C4-2B (cell line): ENCODE measurements around the gene SLC35D2.

Experiments
- H3K27ac ChIP-seq: fragments of 450-650 bp; 2 replicates; pipeline ENCODE4 v1.5.1; 2017
- CTCF ChIP-seq: fragments of 450-650 bp; conservative IDR thresholded peaks from 2 replicates; pipeline ENCODE4 v1.5.1; 2017; ENCODE audit warnings: mild to moderate bottlenecking
- ZFX ChIP-seq: fragments of 450-650 bp; IDR thresholded peaks from 2 replicates; pipeline ENCODE4 v1.6.1; 2017

The SLC35D2 gene

GRCh38 chr9:96383165-96383942, at the start of gene SLC35D2:
SLC35D2 (minus strand) TSS chr9:96383711; CDS start chr9:96383634, 77 bp downstream.
- peak within 1 kb of the TSS; percentile 61 for H3K27ac ChIP-seq
- TF ChIP-seq ZFX (peak; percentile 46; the same call in 1 of the 2 replicates), CTCF (no peak)

- TF ChIP-seq CTCF (no peak), ZFX (no peak)
- H3K27ac ChIP-seq, result no peak overlapping the region
Measured at GRCh38 chr9:96430377-96430776, 46.9 kb upstream of the SLC35D2 start.

- TF ChIP-seq CTCF (no peak), ZFX (no peak)
- no peak overlapping the region for H3K27ac ChIP-seq
Measured at GRCh38 chr9:96429732-96430131, 46.2 kb upstream of the SLC35D2 start.

GRCh38 chr9:96425500-96426169, 42.1 kb upstream of the SLC35D2 start:
- no peak for TF ChIP-seq CTCF
- no peak for TF ChIP-seq ZFX
- H3K27ac ChIP-seq, result no peak overlapping the region

GRCh38 chr9:96423985-96424336, 40.5 kb upstream of the SLC35D2 start:
- H3K27ac ChIP-seq, result no peak overlapping the region
- TF ChIP-seq ZFX (no peak), CTCF (no peak)

- H3K27ac ChIP-seq, result no peak overlapping the region
- no peak for TF ChIP-seq CTCF
- no peak for TF ChIP-seq ZFX
Measured at GRCh38 chr9:96423322-96423984, 39.9 kb upstream of the SLC35D2 start.

- no peak overlapping the region for H3K27ac ChIP-seq
- TF ChIP-seq CTCF, result no peak
- TF ChIP-seq ZFX, result no peak
Measured at GRCh38 chr9:96420468-96421219, 37.1 kb upstream of the SLC35D2 start.
